GM18861 (cell line): ENCODE results near the gene FAS.

ENCODE experiments used
- ATAC-seq: cut with Tn5 transposase; IDR thresholded peaks from one replicate; pipeline ENCODE4 v1.9.1; 2021; ENCODE audit not compliant: unreplicated experiment

The FAS gene

GRCh38 chr10:88971221-88972061, 19.2 kb upstream of the FAS start:
- ATAC-seq, result no peak

- no peak for ATAC-seq
These were observed 16.6 kb upstream of the FAS start for GRCh38 chr10:88974012-88974411.

GRCh38 chr10:88974446-88975376, 15.9 kb upstream of the FAS start:
- no peak for ATAC-seq

- ATAC-seq, result no peak
These were observed 15.2 kb upstream of the FAS start for GRCh38 chr10:88975377-88975720.

- ATAC-seq, result no peak
These were observed 12.1 kb upstream of the FAS start for GRCh38 chr10:88978463-88978862.

- ATAC-seq, result no peak
These were observed 11.4 kb upstream of the FAS start for GRCh38 chr10:88979153-88979562.

- ATAC-seq, result no peak
These were observed 11.0 kb upstream of the FAS start for GRCh38 chr10:88979603-88980002.

GRCh38 chr10:88980247-88980646, 10.4 kb upstream of the FAS start:
- ATAC-seq, result no peak

GRCh38 chr10:88980800-88981199, 9.8 kb upstream of the FAS start:
- ATAC-seq, result no peak

GRCh38 chr10:88981435-88981834, 9.2 kb upstream of the FAS start:
- no peak for ATAC-seq

- ATAC-seq, result no peak
These were observed 8.2 kb upstream of the FAS start for GRCh38 chr10:88982366-88982765.

- ATAC-seq, result no peak
These were observed 7.4 kb upstream of the FAS start for GRCh38 chr10:88983206-88983605.

- ATAC-seq, result no peak
These were observed 6.7 kb upstream of the FAS start for GRCh38 chr10:88983939-88984338.

GRCh38 chr10:88984525-88984924, 6.1 kb upstream of the FAS start:
- no peak for ATAC-seq

- ATAC-seq, result no peak
These were observed 3.9 kb upstream of the FAS start for GRCh38 chr10:88986549-88987242.

GRCh38 chr10:88987243-88987725, 3.3 kb upstream of the FAS start:
- no peak for ATAC-seq

- no peak for ATAC-seq
These were observed 2.8 kb upstream of the FAS start for GRCh38 chr10:88987840-88988239.

- no peak for ATAC-seq
These were observed 1.2 kb upstream of the FAS start for GRCh38 chr10:88989423-88989822.

- ATAC-seq, result peak; percentile 17
These were observed 694 bp upstream of the FAS start for GRCh38 chr10:88989824-88990383.

- no peak for ATAC-seq
These were observed 732 bp downstream of the FAS start for GRCh38 chr10:88991161-88991898.
